H9 (cell line): Measurements from ENCODE around the gene HYDIN. TPM values are rescaled to one million over a fixed set of nuclear protein-coding genes. Genes with fewer than 3 reads are reported as not detected.
"Not testable (repeated sequence)": the region's sequence is repeated elsewhere in the genome, so short reads cannot be mapped to it uniquely, and the experiment has no call there.

ENCODE experiments used
- DNase-seq: peaks from one replicate; pipeline ENCODE4 v3.0.0-alpha.2; 2017
- H2AFZ ChIP-seq: one replicate; pipeline ENCODE4 v1.6.1; 2013; ENCODE audit warnings: mild to moderate bottlenecking, low read length, control low read depth, moderate library complexity
- H2AK5ac ChIP-seq: 2 replicates; pipeline ENCODE4 v1.6.1; 2013; ENCODE audit warnings: low read length, control low read depth, mixed read lengths; ENCODE audit not compliant: insufficient read length
- H2BK120ac ChIP-seq: one replicate; pipeline ENCODE4 v1.6.1; 2013; ENCODE audit warnings: low read depth, mild to moderate bottlenecking, low read length, control low read depth, inconsistent platforms; ENCODE audit not compliant: poor library complexity, severe bottlenecking
- H2BK12ac ChIP-seq: 2 replicates; pipeline ENCODE4 v1.6.1; 2013; ENCODE audit warnings: low read length, control low read depth, mixed read lengths, low read depth; ENCODE audit not compliant: insufficient read length
- H2BK15ac ChIP-seq: 2 replicates; pipeline ENCODE4 v1.6.1; 2013; ENCODE audit warnings: low read depth, low read length, control low read depth
- H2BK20ac ChIP-seq: one replicate; pipeline ENCODE4 v1.6.1; 2013; ENCODE audit warnings: low read depth, mild to moderate bottlenecking, low read length, control low read depth, inconsistent platforms; ENCODE audit not compliant: poor library complexity, severe bottlenecking
- H2BK5ac ChIP-seq: 2 replicates; pipeline ENCODE4 v1.6.1; 2013; ENCODE audit warnings: low read length, control low read depth, mixed read lengths; ENCODE audit not compliant: insufficient read length
- H3K14ac ChIP-seq: 2 replicates; pipeline ENCODE4 v1.6.1; 2013; ENCODE audit warnings: low read length, control low read depth; ENCODE audit not compliant: insufficient read depth
- H3K18ac ChIP-seq: 2 replicates; pipeline ENCODE4 v1.6.1; 2013; ENCODE audit warnings: low read depth, mild to moderate bottlenecking, mixed read lengths, low read length, control low read depth; ENCODE audit not compliant: insufficient read length
- H3K23ac ChIP-seq: 2 replicates; pipeline ENCODE4 v1.6.1; 2013; ENCODE audit warnings: low read length, control low read depth, mixed read lengths, low read depth; ENCODE audit not compliant: insufficient read length
- H3K23me2 ChIP-seq: 2 replicates; pipeline ENCODE4 v1.6.1; 2013; ENCODE audit warnings: low read depth, mild to moderate bottlenecking, mixed read lengths, low read length, control low read depth; ENCODE audit not compliant: insufficient read length, poor library complexity, severe bottlenecking
- H3K27ac ChIP-seq: 2 replicates; pipeline ENCODE4 v1.5.1; 2013; ENCODE audit warnings: low read length, control low read depth, mixed read lengths, low read depth; ENCODE audit not compliant: insufficient read length
- H3K27me3 ChIP-seq: 2 replicates; pipeline ENCODE4 v1.6.1; 2013; ENCODE audit warnings: low read length, control low read depth, inconsistent platforms; ENCODE audit not compliant: insufficient read depth
- H3K4ac ChIP-seq: 2 replicates; pipeline ENCODE4 v1.6.1; 2013; ENCODE audit warnings: low read depth, mild to moderate bottlenecking, control low read depth, inconsistent platforms, low read length, moderate library complexity
- H3K4me1 ChIP-seq: 2 replicates; pipeline ENCODE4 v1.6.1; 2013; ENCODE audit warnings: low read length, control low read depth, inconsistent platforms; ENCODE audit not compliant: insufficient read depth
- H3K4me2 ChIP-seq: 2 replicates; pipeline ENCODE4 v1.6.1; 2013; ENCODE audit warnings: low read length, control low read depth, mixed read lengths; ENCODE audit not compliant: insufficient read length, insufficient read depth
- H3K56ac ChIP-seq: 2 replicates; pipeline ENCODE4 v1.6.1; 2013; ENCODE audit warnings: low read depth, mild to moderate bottlenecking, mixed read lengths, low read length, control low read depth; ENCODE audit not compliant: insufficient read length
- H3K79me1 ChIP-seq: 2 replicates; pipeline ENCODE4 v1.6.1; 2013; ENCODE audit warnings: low read depth, mild to moderate bottlenecking, moderate library complexity, low read length, control low read depth, inconsistent platforms; ENCODE audit not compliant: insufficient read depth, poor library complexity, severe bottlenecking
- H3K79me2 ChIP-seq: 2 replicates; pipeline ENCODE4 v1.6.1; 2013; ENCODE audit warnings: low read length, control low read depth, inconsistent platforms; ENCODE audit not compliant: insufficient read depth
- H3K9ac ChIP-seq: 2 replicates; pipeline ENCODE4 v1.6.1; 2013; ENCODE audit warnings: low read length, control low read depth, mixed read lengths; ENCODE audit not compliant: insufficient read length; ENCODE audit errors: extremely low read depth
- H3K9me3 ChIP-seq: one replicate; pipeline ENCODE4 v1.6.1; 2013; ENCODE audit warnings: low read depth, low read length, inconsistent platforms; ENCODE audit not compliant: control insufficient read depth
- H3T11ph ChIP-seq: one replicate; pipeline ENCODE4 v1.6.1; 2013; ENCODE audit warnings: mild to moderate bottlenecking, low read length, control low read depth, inconsistent platforms
- H4K20me1 ChIP-seq: one replicate; pipeline ENCODE4 v1.6.1; 2013; ENCODE audit not compliant: control insufficient read depth, insufficient read length, insufficient read depth
- H4K5ac ChIP-seq: 2 replicates; pipeline ENCODE4 v1.6.1; 2013; ENCODE audit warnings: low read depth, mild to moderate bottlenecking, mixed read lengths, low read length, control low read depth; ENCODE audit not compliant: insufficient read length
- H4K8ac ChIP-seq: replicated peaks from 2 replicates; pipeline ENCODE4 v1.6.1; 2013; ENCODE audit warnings: low read length, control low read depth, mixed read lengths, low read depth; ENCODE audit not compliant: insufficient read length
- H4K91ac ChIP-seq: 2 replicates; pipeline ENCODE4 v1.6.1; 2013; ENCODE audit warnings: low read depth, mild to moderate bottlenecking, moderate library complexity, mixed read lengths, low read length, control low read depth; ENCODE audit not compliant: insufficient read length
- H3K27ac Mint-ChIP-seq, 3 experiments: 2 replicates in 2 of 3; 3 replicates in 1 of 3; pipeline ENCODE4 v1.8.0; 2020 to 2021; ENCODE audit warnings: mixed read lengths in 3 of 3, mild to moderate bottlenecking in 1 of 3, moderate library complexity in 1 of 3
- H3K27me3 Mint-ChIP-seq: 2 replicates; pipeline ENCODE4 v1.8.0; 2021; ENCODE audit warnings: low read depth, mild to moderate bottlenecking, moderate library complexity, mixed read lengths
- H3K36me3 Mint-ChIP-seq, 3 experiments: 2 replicates in 2 of 3; 3 replicates in 1 of 3; pipeline ENCODE4 v1.8.0; 2020 to 2021; ENCODE audit warnings: low read depth in 3 of 3, mixed read lengths in 3 of 3; ENCODE audit not compliant: insufficient read depth in 1 of 3
- H3K4me1 Mint-ChIP-seq, 2 experiments: 2 replicates each; pipeline ENCODE4 v1.8.0; 2020; ENCODE audit warnings: mixed read lengths in 2 of 2
- H3K4me3 Mint-ChIP-seq, 2 experiments: 2 replicates in 1 of 2; 3 replicates in 1 of 2; pipeline ENCODE4 v1.8.0; 2020 to 2021; ENCODE audit warnings: mild to moderate bottlenecking in 2 of 2, mixed read lengths in 2 of 2, moderate library complexity in 1 of 2
- H3K9me3 Mint-ChIP-seq, 2 experiments: 2 replicates in 1 of 2; 3 replicates in 1 of 2; pipeline ENCODE4 v1.8.0; 2020; ENCODE audit warnings: mild to moderate bottlenecking in 2 of 2, mixed read lengths in 2 of 2, moderate library complexity in 1 of 2
- WGBS: extraction: QIAGEN DNeasy Blood & Tissue Kit; methylation state at CpG from one replicate; pipeline ENCODE4 v1.1.7; 2013; ENCODE audit warnings: missing lambda C conversion rate, low lambda C conversion rate, mixed read lengths; ENCODE audit not compliant: insufficient read length; ENCODE audit errors: extremely low coverage; 5-methylcytosine and 5-hydroxymethylcytosine counted together
- total RNA-seq: library from RNA; stranded (reverse); gene quantifications from 2 replicates; pipeline ENCODE4 v1.2.1, GENCODE V29; 2021

Gene HYDIN
- total RNA-seq, 1 experiment from 2014 or later, result 1.7 TPM

DNA sequence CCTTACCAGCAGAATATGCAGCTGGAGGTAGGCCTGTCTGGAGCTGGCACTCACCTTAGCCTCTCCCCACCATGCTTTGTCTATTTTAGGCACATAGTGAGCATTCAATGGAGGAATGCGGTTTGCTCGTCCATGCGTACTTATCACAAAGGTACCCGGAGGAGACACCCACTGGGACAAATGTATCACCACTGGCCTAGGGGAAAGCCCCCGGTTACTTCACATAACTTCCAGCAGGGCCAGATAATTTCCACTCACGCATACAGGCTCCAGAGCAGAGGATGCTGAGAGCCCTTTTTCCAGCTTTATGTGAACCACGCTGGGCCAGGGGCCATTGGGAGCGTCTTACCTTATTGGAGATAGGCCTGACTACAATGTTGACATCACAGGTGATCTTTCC, 348.2 kb downstream of the HYDIN start:
- H3K79me2 ChIP-seq, H4K20me1 ChIP-seq: not testable (repeated sequence)

DNA sequence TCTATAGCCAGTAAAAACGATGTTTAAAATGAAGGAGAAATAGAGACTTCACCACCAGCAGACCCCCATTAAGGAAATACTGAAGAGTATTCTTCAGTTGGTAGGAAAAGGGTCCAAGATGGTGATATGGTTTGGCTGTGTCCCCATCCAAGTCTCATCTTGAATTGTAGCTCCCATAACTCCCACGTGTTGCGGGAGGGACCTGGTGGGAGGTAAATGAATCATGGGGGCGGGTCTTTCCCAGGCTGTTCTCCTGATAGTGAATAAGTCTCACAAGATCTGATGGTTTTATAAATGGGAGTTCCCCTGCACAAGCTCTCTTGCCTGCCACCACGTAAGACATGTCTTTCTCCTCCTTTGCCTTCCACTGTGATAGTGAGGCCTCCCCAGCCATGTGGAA, 352.6 kb downstream of the HYDIN start:
- not testable (repeated sequence) for H3K56ac ChIP-seq, H3K9me3 Mint-ChIP-seq, H3K23me2 ChIP-seq, H3K4me1 Mint-ChIP-seq, H3K27me3 Mint-ChIP-seq, H2BK5ac ChIP-seq, H3K4me3 Mint-ChIP-seq, H3K27me3 ChIP-seq, H3K27ac Mint-ChIP-seq, H4K8ac ChIP-seq, H3K4ac ChIP-seq, DNase-seq, H3K9me3 ChIP-seq, H4K91ac ChIP-seq, H3K4me1 ChIP-seq, H4K20me1 ChIP-seq, H4K5ac ChIP-seq, H3K79me2 ChIP-seq, H3K9ac ChIP-seq, H3K14ac ChIP-seq, H3K18ac ChIP-seq, H3K27ac ChIP-seq, H2BK20ac ChIP-seq, H3T11ph ChIP-seq, H2AK5ac ChIP-seq, H2AFZ ChIP-seq, H2BK120ac ChIP-seq, H3K36me3 Mint-ChIP-seq, H3K4me2 ChIP-seq, H2BK15ac ChIP-seq, H3K79me1 ChIP-seq, H2BK12ac ChIP-seq, H3K23ac ChIP-seq
- WGBS, result no CpG with 5 or more reads among the region's 5 CpGs

More for the DNA sequence above, 348.2 kb downstream of the HYDIN start:
- not testable (repeated sequence) for H3T11ph ChIP-seq, H3K4me1 Mint-ChIP-seq, H3K9me3 ChIP-seq, H3K9me3 Mint-ChIP-seq, H3K4ac ChIP-seq, H2AFZ ChIP-seq, H3K27ac Mint-ChIP-seq, H3K4me3 Mint-ChIP-seq, H3K9ac ChIP-seq, H3K27me3 ChIP-seq, H2AK5ac ChIP-seq, H3K23me2 ChIP-seq, H4K5ac ChIP-seq, H3K27ac ChIP-seq, H2BK15ac ChIP-seq, H2BK20ac ChIP-seq, H2BK12ac ChIP-seq, H3K4me2 ChIP-seq, H3K23ac ChIP-seq, H3K14ac ChIP-seq, H3K4me1 ChIP-seq, H3K18ac ChIP-seq, H3K79me1 ChIP-seq, DNase-seq, H4K8ac ChIP-seq, H3K56ac ChIP-seq, H4K91ac ChIP-seq, H2BK120ac ChIP-seq, H2BK5ac ChIP-seq, H3K36me3 Mint-ChIP-seq
- no CpG with 5 or more reads among the region's 8 CpGs for WGBS
- H3K27me3 Mint-ChIP-seq, result peaks cover 11% of the 10 kb centered on the region
